ENCODE data around the gene GHR. TPM values are rescaled to one million over a fixed set of nuclear protein-coding genes. Genes with fewer than 3 reads are reported as not detected.

Gene GHR
- total RNA-seq, 2 experiments from 2014 or later: not detected

GRCh38 chr5:42631241-42631640 is 208.0 kb downstream of the GHR start:
- ChIA-PET POLR2A (interaction anchor here (0.6 to 1.5 kb wide), 3 partner anchors 17 to 873 kb away, joined by 3 read pairs; no protein-coding TSS in a partner anchor), CTCF (ENCODE audit: unreplicated experiment) (no interaction called here)
- no peak for TF ChIP-seq EZH2phosphoT487 (IDR thresholded peaks at IDR 0.05; ENCODE audit: borderline replicate concordance, low read depth, low read length)
- TF ChIP-seq CTCF (conservative IDR thresholded peaks at IDR 0.05; ENCODE audit: low read length): no peak

DNA sequence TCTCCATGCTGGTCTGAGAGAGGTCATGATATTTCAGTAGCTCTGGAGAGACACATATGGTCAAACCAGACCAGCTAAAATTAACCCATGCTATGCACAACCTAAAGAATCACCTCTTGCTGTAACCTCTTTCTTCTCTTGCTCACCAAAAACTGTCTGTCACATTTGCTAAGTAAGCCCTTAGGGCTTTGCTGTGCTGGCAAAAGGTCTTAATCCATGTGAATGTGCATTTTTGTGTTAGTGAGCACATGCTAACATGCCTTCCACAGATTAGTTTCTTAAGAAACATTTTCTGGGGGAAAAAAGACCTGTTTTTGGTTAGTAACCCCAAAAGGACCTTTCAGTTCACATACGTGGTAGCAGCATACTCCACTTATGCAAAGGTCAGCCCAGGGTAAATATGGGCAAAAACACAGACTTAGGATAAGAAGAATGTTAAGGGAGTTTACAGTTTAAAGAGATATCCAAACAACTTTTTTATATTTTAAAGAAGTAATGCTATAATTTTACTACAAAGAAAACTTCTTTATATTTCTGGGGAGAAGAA is 209.2 kb downstream of the GHR start:
- H3K4me2 ChIP-seq (ENCODE audit: low read length): no peak overlapping the region
- TF ChIP-seq CTCF (conservative IDR thresholded peaks at IDR 0.05; ENCODE audit: low read length) (no peak), EZH2phosphoT487 (IDR thresholded peaks at IDR 0.05; ENCODE audit: borderline replicate concordance, low read depth, low read length) (no peak)
- ChIA-PET POLR2A (interaction anchor here (1.5 kb wide), 1 partner anchor 24 kb away, joined by 3 read pairs; no protein-coding TSS in a partner anchor), CTCF (ENCODE audit: unreplicated experiment) (no interaction called here)
- no peaks in the 10 kb centered on the region for H3K9me2 ChIP-seq (ENCODE audit: insufficient read depth, low read length)
- H3K4me3 ChIP-seq (ENCODE audit: low read depth, low read length, poor library complexity, severe bottlenecking): no peak overlapping the region
- H2AFZ ChIP-seq (ENCODE audit: low read length): no peak overlapping the region
- no TSS peak for BruUV-seq (replicated peaks)
- H3K36me3 ChIP-seq (ENCODE audit: insufficient read depth, low read length): no peaks in the 10 kb centered on the region
- H3K9me3 ChIP-seq (ENCODE audit: low read length): no peaks in the 10 kb centered on the region
- intact Hi-C loops (cut with micrococcal nuclease; ENCODE audit: unreplicated experiment): no loop called here
- DNase-seq (ENCODE audit: low spot score): no peak
- H3K4me1 ChIP-seq (ENCODE audit: insufficient read depth, low read length, poor library complexity, severe bottlenecking): no peaks in the 10 kb centered on the region
- H3K27ac ChIP-seq (ENCODE audit: low read depth, low read length, poor library complexity, severe bottlenecking): no peak overlapping the region
- H3K79me2 ChIP-seq (ENCODE audit: insufficient read depth, low read depth, low read length): no peaks in the 10 kb centered on the region
- H4K20me1 ChIP-seq (ENCODE audit: insufficient read depth, low read length): no peaks in the 10 kb centered on the region

More at GRCh38 chr5:42631241-42631640, 208.0 kb downstream of the GHR start:
- Histone ChIP-seq H3K9me2 (ENCODE audit: insufficient read depth, low read length) (no peaks in the 10 kb centered on the region), H3K4me3 (ENCODE audit: low read depth, low read length, poor library complexity, severe bottlenecking) (no peak overlapping the region), H3K27ac (ENCODE audit: low read depth, low read length, poor library complexity, severe bottlenecking) (no peak overlapping the region), H3K4me1 (ENCODE audit: insufficient read depth, low read length, poor library complexity, severe bottlenecking) (no peaks in the 10 kb centered on the region), H3K9me3 (ENCODE audit: low read length) (no peaks in the 10 kb centered on the region), H3K79me2 (ENCODE audit: insufficient read depth, low read depth, low read length) (no peaks in the 10 kb centered on the region), H4K20me1 (ENCODE audit: insufficient read depth, low read length) (no peaks in the 10 kb centered on the region), H3K4me2 (ENCODE audit: low read length) (no peak overlapping the region), H3K36me3 (ENCODE audit: insufficient read depth, low read length) (no peaks in the 10 kb centered on the region), H2AFZ (ENCODE audit: low read length) (no peak overlapping the region)
- no peak for DNase-seq (ENCODE audit: low spot score)
- BruUV-seq (replicated peaks): no TSS peak
- intact Hi-C loops (cut with micrococcal nuclease; ENCODE audit: unreplicated experiment): no loop called here

DNA sequence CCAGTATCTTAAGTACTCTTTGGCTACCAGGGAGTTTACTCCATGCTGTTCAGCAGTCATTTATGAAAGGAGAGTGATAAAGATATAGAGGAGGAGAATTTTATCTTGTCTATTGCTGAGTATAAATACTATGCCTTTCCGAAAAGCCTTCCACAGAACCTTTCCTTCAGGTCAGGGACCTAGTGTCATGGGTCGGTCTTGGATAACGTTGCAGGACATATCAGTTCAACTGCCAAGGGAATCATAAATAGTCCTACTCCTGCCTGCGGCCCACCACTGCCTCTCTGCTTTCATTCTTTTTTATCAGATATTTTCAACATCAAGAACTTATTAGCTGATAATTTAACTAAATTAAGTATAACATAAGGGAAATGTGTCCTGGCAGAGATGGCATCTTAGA is 211.3 kb downstream of the GHR start:
- Histone ChIP-seq H2AFZ (ENCODE audit: low read length) (no peak overlapping the region), H3K9me3 (ENCODE audit: low read length) (no peaks in the 10 kb centered on the region), H3K4me1 (ENCODE audit: insufficient read depth, low read length, poor library complexity, severe bottlenecking) (no peaks in the 10 kb centered on the region), H3K36me3 (ENCODE audit: insufficient read depth, low read length) (no peaks in the 10 kb centered on the region), H3K27ac (ENCODE audit: low read depth, low read length, poor library complexity, severe bottlenecking) (no peak overlapping the region), H3K4me2 (ENCODE audit: low read length) (no peak overlapping the region), H3K4me3 (ENCODE audit: low read depth, low read length, poor library complexity, severe bottlenecking) (no peak overlapping the region), H3K79me2 (ENCODE audit: insufficient read depth, low read depth, low read length) (no peaks in the 10 kb centered on the region), H3K9me2 (ENCODE audit: insufficient read depth, low read length) (no peaks in the 10 kb centered on the region), H4K20me1 (ENCODE audit: insufficient read depth, low read length) (no peaks in the 10 kb centered on the region)
- ChIA-PET POLR2A (interaction anchor here (0.6 kb wide), 1 partner anchor 794 kb away, joined by 3 read pairs; no protein-coding TSS in a partner anchor), CTCF (ENCODE audit: unreplicated experiment) (no interaction called here)
- intact Hi-C loops (cut with micrococcal nuclease; ENCODE audit: unreplicated experiment): no loop called here
- BruUV-seq (replicated peaks): no TSS peak
- no peak for DNase-seq (ENCODE audit: low spot score)
- TF ChIP-seq CTCF (conservative IDR thresholded peaks at IDR 0.05; ENCODE audit: low read length) (no peak), EZH2phosphoT487 (IDR thresholded peaks at IDR 0.05; ENCODE audit: borderline replicate concordance, low read depth, low read length) (no peak)
